K562 (cell line): ENCODE data around the gene IFNA16. TPM values are rescaled to one million over a fixed set of nuclear protein-coding genes. Genes with fewer than 3 reads are reported as not detected.
"Not testable (repeated sequence)": the region's sequence is repeated elsewhere in the genome, so short reads cannot be mapped to it uniquely, and the experiment has no call there.

Experiments
- ATAC-seq: fragments of 200-7000 bp; cut with Tn5 transposase; 3 replicates; pipeline ENCODE4 v1.9.1; 2020; ENCODE audit warnings: moderate library complexity
- Bru-seq: library from RNA; stranded (reverse); fragments of 400-500 nt; gene quantifications from one replicate; lab custom pipeline; 2021; lab: Mats Ljungman, UMichigan
- BruChase-seq, 2 experiments: library from RNA; stranded (reverse); fragments of 400-500 nt; gene quantifications; one replicate each; lab custom pipeline; 2021; lab: Mats Ljungman, UMichigan
- BruUV-seq: library from RNA; stranded (reverse); fragments of 400-500 nt; replicated peaks from 2 replicates; lab custom pipeline; 2021; lab: Mats Ljungman, UMichigan
- CTCF ChIA-PET: fragments of 300-600 bp; formaldehyde crosslinking; extraction: SDS; loops from one replicate; lab custom pipeline; 2021; ENCODE audit warnings: low intra/inter-chr PET ratio; lab: Yijun Ruan, JAX
- POLR2A ChIA-PET: fragments of 300-600, 350-650 bp; sonication (Branson Sonifier 250); formaldehyde crosslinking; extraction: SDS; loops from one replicate; lab custom pipeline; 2021; ENCODE audit warnings: antibody characterized with exemption, inconsistent platforms; lab: Yijun Ruan, JAX
- DNase-seq, 4 experiments: peaks; one replicate each; pipeline versions ENCODE4 v3.0.0 to v3.0.0-alpha.2; 2011 to 2018; ENCODE audit warnings: low spot score in 3 of 4, mixed read lengths in 3 of 4; ENCODE audit errors: extremely low read depth in 1 of 4
- FAIRE-seq: peaks from 2 replicates; lab custom pipeline; 2011; peaks lifted over from hg19 to GRCh38; lab: Jason Lieb, UNC
- H2AFZ ChIP-seq: 2 replicates; pipeline ENCODE4 v1.6.0; 2011; ENCODE audit warnings: low read depth, low read length, control low read depth, inconsistent platforms
- H3K27ac ChIP-seq: fragments of 200-600 bp; 3 replicates; pipeline ENCODE4 v1.8.0; 2011; ENCODE audit warnings: low read depth, mild to moderate bottlenecking, control low read depth, inconsistent platforms, low read length, moderate library complexity, mixed read lengths; ENCODE audit errors: extremely low read depth
- H3K27me3 ChIP-seq, 2 experiments: fragments of 300-600 bp in 1 of 2; 2 replicates in 1 of 2; 3 replicates in 1 of 2; pipeline versions ENCODE4 v1.6.0 to v1.8.0; 2011; ENCODE audit warnings: inconsistent platforms in 2 of 2, low read length in 2 of 2, mild to moderate bottlenecking in 1 of 2, mixed read lengths in 1 of 2, moderate library complexity in 1 of 2; ENCODE audit not compliant: control insufficient read depth in 2 of 2, insufficient read depth in 2 of 2
- H3K36me3 ChIP-seq: fragments of 300-600 bp; 3 replicates; pipeline ENCODE4 v1.8.0; 2011; ENCODE audit warnings: mild to moderate bottlenecking, low read length, inconsistent platforms; ENCODE audit not compliant: control insufficient read depth, insufficient read depth
- H3K4me1 ChIP-seq, 2 experiments: fragments of 200-600 bp in 1 of 2; replicated peaks in 1 of 2; 2 replicates in 1 of 2; 3 replicates in 1 of 2; pipeline versions ENCODE4 v1.5.1 to v1.8.0; 2011; ENCODE audit warnings: inconsistent platforms in 2 of 2, low read length in 2 of 2, mild to moderate bottlenecking in 1 of 2, mixed read lengths in 1 of 2, moderate library complexity in 1 of 2; ENCODE audit not compliant: control insufficient read depth in 2 of 2, insufficient read depth in 2 of 2
- H3K4me2 ChIP-seq: 2 replicates; pipeline ENCODE4 v1.6.1; 2011; ENCODE audit warnings: low read length, control low read depth, inconsistent platforms, mixed read lengths; ENCODE audit not compliant: insufficient read depth
- H3K4me3 ChIP-seq: fragments of 200-600 bp; sonication (generic), shearing (Covaris generic); 2 replicates; pipeline ENCODE4 v1.5.1; 2016; ENCODE audit warnings: control low read depth, inconsistent platforms
- H3K79me2 ChIP-seq: fragments of 200-600 bp; 3 replicates; pipeline ENCODE4 v1.8.0; 2011; ENCODE audit warnings: low read length, inconsistent platforms; ENCODE audit not compliant: control insufficient read depth, insufficient read depth
- H3K9ac ChIP-seq, 2 experiments: 2 replicates each; pipeline versions ENCODE4 v1.6.0 to v1.6.1; 2011; ENCODE audit warnings: low read depth in 2 of 2, low read length in 2 of 2, control low read depth in 1 of 2, inconsistent platforms in 1 of 2, mild to moderate bottlenecking in 1 of 2, mixed read lengths in 1 of 2; ENCODE audit not compliant: insufficient read depth in 1 of 2
- H3K9me1 ChIP-seq: one replicate; pipeline ENCODE4 v1.6.0; 2011; ENCODE audit warnings: inconsistent platforms, mild to moderate bottlenecking, low read length, moderate library complexity; ENCODE audit not compliant: control insufficient read depth, insufficient read depth
- H3K9me3 ChIP-seq: replicated peaks from 2 replicates; pipeline ENCODE4 v1.5.1; 2011; ENCODE audit warnings: low read depth, low read length, inconsistent platforms; ENCODE audit not compliant: control insufficient read depth, insufficient read depth
- H4K20me1 ChIP-seq: replicated peaks from 2 replicates; pipeline ENCODE4 v1.6.1; 2011; ENCODE audit warnings: low read length, inconsistent platforms, mixed read lengths; ENCODE audit not compliant: control insufficient read depth, insufficient read depth
- WGBS: fragments of 100-300 bp; shearing (Covaris generic); methylation state at CpG from one replicate; pipeline ENCODE4 v1.1.6; 2016; ENCODE audit warnings: low coverage, mixed read lengths; ENCODE audit not compliant: insufficient coverage; ENCODE audit errors: missing lambda C conversion rate; 5-methylcytosine and 5-hydroxymethylcytosine counted together
- in situ Hi-C: fragments of 300-500 bp; cut with MboI; formaldehyde crosslinking; loops from 4 replicates; pipeline ENCODE4 v1.15.0; 2018; ENCODE audit warnings: inconsistent platforms, mixed read lengths
- intact Hi-C: fragments of 100-400 bp; cut with micrococcal nuclease; formaldehyde crosslinking; loops from 2 replicates; pipeline ENCODE4 v1.14.2; 2022
- long read RNA-seq, 3 experiments: library from polyadenylated mRNA in 2 of 3; library from RNA in 1 of 3; unstranded in 2 of 3; stranded (forward) in 1 of 3; transcript quantifications; one replicate each; pipeline ENCODE4 v2.0.0, GENCODE V29; 2019 to 2022
- polyA minus RNA-seq, 3 experiments: library from RNA; depleted of rRNA, polyadenylated mRNA; stranded (reverse); fragments of >200 nt; gene quantifications; 2 replicates each; pipeline ENCODE4 v1.2.3, GENCODE V29; 2011
- polyA plus RNA-seq, 8 experiments: library from polyadenylated mRNA; depleted of rRNA in 4 of 8; stranded (reverse) in 5 of 8; unstranded in 3 of 8; fragments of >200 nt; fragmentation: Nextera tagmentation in 2 of 8; fragmentation: Illumina TruSeq in 1 of 8; extraction: Ambion mirVana in 2 of 8; extraction: Trizol in 1 of 8; gene quantifications; 2 replicates each; pipeline versions ENCODE4 v1.2.1 to v1.2.3, GENCODE V29; 2011 to 2014; ENCODE audit warnings: inconsistent platforms in 1 of 8, missing spikeins in 1 of 8
- total RNA-seq, 7 experiments: library from RNA; depleted of rRNA in 6 of 7; stranded (reverse); fragments of >200 nt in 6 of 7; fragmentation: Illumina TruSeq in 2 of 7; extraction: Trizol in 2 of 7; gene quantifications; 2 replicates each; pipeline versions ENCODE4 v1.2.1 to v1.2.3, GENCODE V29; 2011 to 2021; ENCODE audit warnings: low replicate concordance in 1 of 7

The IFNA16 gene
- not detected in 2 replicates for total RNA-seq (2011; cell fraction: chromatin; rRNA removed; ENCODE audit: low replicate concordance)
- total RNA-seq (2011; cell fraction: nucleolus; rRNA removed) = not detected in 2 replicates
- total RNA-seq (2011; cell fraction: nucleoplasm; rRNA removed) = not detected in 2 replicates
- total RNA-seq (2014; rRNA removed) (not detected in 2 replicates), total RNA-seq (2014; rRNA removed; fragmentation: Illumina TruSeq; extraction: Trizol) (not detected in 2 replicates), total RNA-seq (2015; rRNA removed; fragmentation: Illumina TruSeq; extraction: Trizol) (not detected in 2 replicates), total RNA-seq (2021) (not detected in 2 replicates), polyA plus RNA-seq (2011; rRNA removed) (not detected in 2 replicates), polyA plus RNA-seq (2014; fragmentation: Illumina TruSeq; extraction: Trizol) (not detected in 2 replicates), polyA plus RNA-seq (2014; fragmentation: Nextera tagmentation; extraction: Ambion mirVana) (not detected), polyA plus RNA-seq (2014; rRNA removed) (not detected in 2 replicates), polyA minus RNA-seq (2011; rRNA and poly(A)+ RNA removed) (not detected in 2 replicates), Bru-seq, nascent RNA (not detected), BruChase-seq, experiment 1, labeled RNA remaining after a 2-hour chase (not detected), BruChase-seq, experiment 2, labeled RNA remaining after a 6-hour chase (not detected)
- not detected in 2 replicates for polyA plus RNA-seq (2011; cell fraction: cytosol; rRNA removed)
- polyA plus RNA-seq (2011; cell fraction: nucleus; rRNA removed) = not detected in 2 replicates
- polyA plus RNA-seq (2012) = not detected in 2 replicates
- polyA minus RNA-seq (2011; cell fraction: cytosol; rRNA and poly(A)+ RNA removed) = not detected in 2 replicates
- polyA minus RNA-seq (2011; cell fraction: nucleus; rRNA and poly(A)+ RNA removed) = not detected in 2 replicates
- long read RNA-seq, experiment 1 = 0 reads
- long read RNA-seq, experiment 2 = 0 reads
- long read RNA-seq, experiment 3 = 0 reads

DNA sequence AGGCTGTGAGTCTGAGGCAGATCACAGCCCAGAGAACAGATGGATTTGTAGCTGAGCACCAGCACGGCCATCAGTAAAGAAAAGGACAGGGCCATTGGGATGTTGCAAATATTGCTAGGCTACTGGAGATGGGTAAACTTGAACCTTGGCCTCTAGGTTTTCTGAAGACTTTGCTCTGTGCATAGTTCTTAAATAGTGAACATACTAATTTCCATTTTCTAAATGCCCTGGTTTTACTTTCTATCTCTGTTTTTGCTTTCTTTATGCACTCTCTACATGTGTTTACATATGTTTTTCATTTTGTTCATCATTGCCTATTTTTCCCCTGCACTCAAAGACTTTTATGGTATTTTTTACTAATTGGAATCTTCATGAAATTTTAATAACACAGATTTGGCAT lies at the start of gene IFNA16:
TSS of gene IFNA16 (minus strand) at position 101 of the 400 bp plus-strand sequence. CDS start at position 95, 6 bp downstream.
- intact Hi-C loops, H3K4me2 ChIP-seq, POLR2A ChIA-PET, H3K27me3 ChIP-seq, ATAC-seq, H3K4me3 ChIP-seq, H3K9me1 ChIP-seq, H3K9me3 ChIP-seq, H2AFZ ChIP-seq, in situ Hi-C loops, H3K9ac ChIP-seq, DNase-seq, H3K79me2 ChIP-seq, H3K36me3 ChIP-seq, H3K27ac ChIP-seq, H3K4me1 ChIP-seq, BruUV-seq, H4K20me1 ChIP-seq, CTCF ChIA-PET, FAIRE-seq: not testable (repeated sequence)
- no CpG with 5 or more reads among the region's 1 CpG for WGBS
